Liver (tissue), 9 donors: ENCODE measurements around the gene EVI5. TPM values are rescaled to one million over a fixed set of nuclear protein-coding genes. Genes with fewer than 3 reads are reported as not detected.

ENCODE experiments used
- DNase-seq: peaks from one replicate; pipeline ENCODE4 v3.0.0-alpha.2; 2017; ENCODE audit warnings: low spot score
- H3K27ac ChIP-seq, 2 donors: one replicate each; pipeline ENCODE4 v1.7.0; 2013; ENCODE audit warnings: inconsistent platforms in 2 of 2, low read length in 2 of 2, control low read depth in 1 of 2, low read depth in 1 of 2, mild to moderate bottlenecking in 1 of 2
- H3K27me3 ChIP-seq, 4 donors: one replicate each; pipeline versions ENCODE4 v1.6.1 to v1.7.0; 2013; ENCODE audit warnings: low read length in 3 of 4, inconsistent platforms in 1 of 4, mild to moderate bottlenecking in 1 of 4, moderate library complexity in 1 of 4; ENCODE audit not compliant: control insufficient read depth in 4 of 4, insufficient read depth in 4 of 4
- H3K36me3 ChIP-seq, 4 donors: one replicate each; pipeline versions ENCODE4 v1.6.1 to v1.7.0; 2013; ENCODE audit warnings: low read length in 3 of 4, mild to moderate bottlenecking in 3 of 4, low read depth in 1 of 4, moderate library complexity in 1 of 4; ENCODE audit not compliant: control insufficient read depth in 4 of 4, insufficient read depth in 3 of 4
- H3K4me1 ChIP-seq, 4 donors: one replicate each; pipeline versions ENCODE4 v1.6.1 to v1.7.0; 2013; ENCODE audit warnings: low read length in 3 of 4, mild to moderate bottlenecking in 3 of 4, moderate library complexity in 1 of 4; ENCODE audit not compliant: control insufficient read depth in 4 of 4, insufficient read depth in 4 of 4
- H3K4me3 ChIP-seq, 3 donors: one replicate each; pipeline versions ENCODE4 v1.6.1 to v1.7.0; 2013; ENCODE audit warnings: low read length in 3 of 3, control low read depth in 1 of 3, low read depth in 1 of 3, mild to moderate bottlenecking in 1 of 3
- H3K9ac ChIP-seq, 2 donors: one replicate each; pipeline ENCODE4 v1.7.0; 2013; ENCODE audit warnings: low read length in 2 of 2, mild to moderate bottlenecking in 2 of 2, moderate library complexity in 2 of 2, control low read depth in 1 of 2, low read depth in 1 of 2
- H3K9me3 ChIP-seq, 4 donors: one replicate each; pipeline versions ENCODE4 v1.6.1 to v1.7.0; 2013; ENCODE audit warnings: low read length in 3 of 4; ENCODE audit not compliant: control insufficient read depth in 4 of 4
- ATF3 ChIP-seq: IDR thresholded peaks from 2 replicates; pipeline ENCODE4 v1.6.1; 2016; ENCODE audit warnings: antibody characterized with exemption
- CTCF ChIP-seq: fragments of 150-350 bp; IDR thresholded peaks from 2 replicates; pipeline ENCODE4 v1.5.1; 2017; ENCODE audit warnings: improper control_type of control experiment, low read depth, low read length; ENCODE audit not compliant: missing input control
- EGR1 ChIP-seq, 2 donors: IDR thresholded peaks; 2 replicates each; pipeline ENCODE4 v1.6.1; 2016 to 2018; ENCODE audit warnings: antibody characterized with exemption in 2 of 2, low read depth in 2 of 2
- FOXA1 ChIP-seq: IDR thresholded peaks from 2 replicates; pipeline ENCODE4 v1.6.1; 2016; ENCODE audit warnings: antibody characterized with exemption
- FOXA2 ChIP-seq: IDR thresholded peaks from 2 replicates; pipeline ENCODE4 v1.6.1; 2016; ENCODE audit warnings: antibody characterized with exemption
- GABPA ChIP-seq, 2 donors: IDR thresholded peaks in 1 of 2; conservative IDR thresholded peaks in 1 of 2; 2 replicates each; pipeline ENCODE4 v1.6.1; 2016; ENCODE audit warnings: antibody characterized with exemption in 2 of 2, mild to moderate bottlenecking in 1 of 2, moderate library complexity in 1 of 2
- HNF4A ChIP-seq, 2 donors: conservative IDR thresholded peaks; 2 replicates each; pipeline ENCODE4 v1.6.1; 2016; ENCODE audit warnings: antibody characterized with exemption in 2 of 2, mild to moderate bottlenecking in 2 of 2
- HNF4G ChIP-seq: IDR thresholded peaks from 2 replicates; pipeline ENCODE4 v1.6.1; 2016; ENCODE audit warnings: antibody characterized with exemption
- JUND ChIP-seq, 2 donors: IDR thresholded peaks; 2 replicates each; pipeline ENCODE4 v1.6.1; 2016; ENCODE audit warnings: antibody characterized with exemption in 2 of 2
- MAX ChIP-seq: IDR thresholded peaks from 2 replicates; pipeline ENCODE4 v1.6.1; 2016; ENCODE audit warnings: antibody characterized with exemption
- NR2F2 ChIP-seq: IDR thresholded peaks from 2 replicates; pipeline ENCODE4 v1.6.1; 2016; ENCODE audit warnings: antibody characterized with exemption
- RAD21 ChIP-seq, 2 donors: IDR thresholded peaks; 2 replicates each; pipeline ENCODE4 v1.6.1; 2016; ENCODE audit warnings: antibody characterized with exemption in 2 of 2, mild to moderate bottlenecking in 2 of 2
- REST ChIP-seq: IDR thresholded peaks from 2 replicates; pipeline ENCODE4 v1.6.1; 2016; ENCODE audit warnings: antibody characterized with exemption, mild to moderate bottlenecking
- RXRA ChIP-seq, 2 donors: IDR thresholded peaks; 2 replicates each; pipeline ENCODE4 v1.6.1; 2017 to 2018; ENCODE audit warnings: antibody characterized with exemption in 2 of 2, mild to moderate bottlenecking in 1 of 2
- SP1 ChIP-seq: IDR thresholded peaks from 2 replicates; pipeline ENCODE4 v1.6.1; 2018; ENCODE audit warnings: antibody characterized with exemption, mild to moderate bottlenecking
- TAF1 ChIP-seq: conservative IDR thresholded peaks from 2 replicates; pipeline ENCODE4 v1.6.1; 2016; ENCODE audit warnings: antibody characterized with exemption, mild to moderate bottlenecking
- YY1 ChIP-seq: IDR thresholded peaks from 2 replicates; pipeline ENCODE4 v1.6.1; 2016; ENCODE audit warnings: antibody characterized with exemption, mild to moderate bottlenecking
- ZBTB33 ChIP-seq: IDR thresholded peaks from 2 replicates; pipeline ENCODE4 v1.6.1; 2016; ENCODE audit warnings: antibody characterized with exemption
- WGBS: extraction: QIAGEN DNeasy Blood & Tissue Kit; methylation state at CpG from one replicate; pipeline ENCODE4 v1.1.7; 2013; 5-methylcytosine and 5-hydroxymethylcytosine counted together
- polyA plus RNA-seq, 2 donors: library from polyadenylated mRNA; stranded (reverse) in 1 of 2; unstranded in 1 of 2; fragments of 200-250 nt in 1 of 2; fragments of >200 nt in 1 of 2; fragmentation: Nextera tagmentation in 1 of 2; extraction: Ambion mirVana in 1 of 2; gene quantifications; one replicate each; pipeline versions ENCODE4 v1.2.1 to v1.2.3, GENCODE V29; 2013 to 2015
- total RNA-seq, 2 donors: library from RNA; depleted of rRNA; stranded (reverse); fragments of >200 nt; gene quantifications; one replicate each; pipeline ENCODE4 v1.2.3, GENCODE V29; 2014
- donor health status: healthy.
- donor health status: healthy.
- donor health status: healthy.
- donor health status: healthy.
- donor health status: healthy.

Gene EVI5
- total and polyA plus RNA-seq, 4 donors, result 4.0 to 35.9 (median 19.1) TPM

GRCh38 chr1:92536980-92537884, 247.7 kb downstream of the EVI5 start:
- H3K27me3 ChIP-seq, result no peaks in the 10 kb centered on the region
- H3K9ac ChIP-seq, result peak overlapping the region in 1 of 2 donors; percentile 36
- H3K36me3 ChIP-seq, result no peaks in the 10 kb centered on the region
- 13% methylated on average over 2 of the region's 2 CpGs for WGBS
- H3K9me3 ChIP-seq, result no peaks in the 10 kb centered on the region
- no peak for DNase-seq
- peak; percentile 47 for TF ChIP-seq HNF4G
- TF ChIP-seq EGR1 (IDR thresholded peaks at IDR 0.05; ENCODE audit: low read depth in 2 of 2), result peak in 1 of 2 donors; percentile 55
- peak; percentile 33 for TF ChIP-seq ATF3
- no peak for TF ChIP-seq NR2F2
- TF ChIP-seq GABPA (IDR thresholded peaks at IDR 0.05 in 1 of 2, conservative IDR thresholded peaks at IDR 0.05 in 1 of 2), result no peak
- peak; percentile 16 for TF ChIP-seq TAF1
- peak; percentile 86 to 89 for TF ChIP-seq JUND (IDR thresholded peaks at IDR 0.05)
- TF ChIP-seq RXRA (IDR thresholded peaks at IDR 0.05), result peak; percentile 38 to 48
- no peak for TF ChIP-seq FOXA2
- peak; percentile 9 for TF ChIP-seq REST
- no peak for TF ChIP-seq ZBTB33
- TF ChIP-seq RAD21 (IDR thresholded peaks at IDR 0.05), result peak in 1 of 2 donors; percentile 8
- no peak for TF ChIP-seq CTCF
- no peak for TF ChIP-seq MAX
- TF ChIP-seq FOXA1, result no peak
- peak; percentile 87 for TF ChIP-seq HNF4A (conservative IDR thresholded peaks at IDR 0.05)
- peak; percentile 77 for TF ChIP-seq SP1
- TF ChIP-seq YY1, result no peak
- peaks cover 2 to 16% (median 13%) of the 10 kb centered on the region in 4 donors for H3K4me1 ChIP-seq
- H3K4me3 ChIP-seq, result no peak overlapping the region
- peak overlapping the region in 1 of 2 donors; percentile 35 for H3K27ac ChIP-seq
